Measurements from ENCODE around the gene PCBP3.

The PCBP3 gene

GRCh38 chr21:45898781-45899180 is 255.3 kb downstream of the PCBP3 start:
- DNase-seq = no peak

- no peak for DNase-seq
Observed at GRCh38 chr21:45899317-45900033, 255.9 kb downstream of the PCBP3 start.

- no peak for DNase-seq
Observed at GRCh38 chr21:45900034-45900868, 256.7 kb downstream of the PCBP3 start.

GRCh38 chr21:45901061-45901690 is 257.7 kb downstream of the PCBP3 start:
- no peak for DNase-seq

GRCh38 chr21:45902292-45902995 is 258.9 kb downstream of the PCBP3 start:
- DNase-seq = no peak

GRCh38 chr21:45905196-45905595 is 261.7 kb downstream of the PCBP3 start:
- no peak for DNase-seq

GRCh38 chr21:45906196-45906805 is 262.8 kb downstream of the PCBP3 start:
- no peak for DNase-seq

GRCh38 chr21:45906859-45907258 is 263.3 kb downstream of the PCBP3 start:
- no peak for DNase-seq

- no peak for DNase-seq
Observed at GRCh38 chr21:45908536-45909237, 265.2 kb downstream of the PCBP3 start.

GRCh38 chr21:45909238-45909988 is 265.9 kb downstream of the PCBP3 start:
- no peak for DNase-seq

GRCh38 chr21:45910155-45910547 is 266.6 kb downstream of the PCBP3 start:
- DNase-seq = no peak

GRCh38 chr21:45910548-45911221 is 267.2 kb downstream of the PCBP3 start:
- DNase-seq = no peak

GRCh38 chr21:45911806-45912325 is 268.3 kb downstream of the PCBP3 start:
- no peak for DNase-seq

GRCh38 chr21:45912611-45913417 is 269.3 kb downstream of the PCBP3 start:
- no peak for DNase-seq

- DNase-seq = no peak
Observed at GRCh38 chr21:45913418-45913765, 269.9 kb downstream of the PCBP3 start.

GRCh38 chr21:45913886-45914285 is 270.4 kb downstream of the PCBP3 start:
- DNase-seq = no peak

GRCh38 chr21:45914321-45914845 is 270.9 kb downstream of the PCBP3 start:
- no peak for DNase-seq

- no peak for DNase-seq
Observed at GRCh38 chr21:45916011-45916840, 272.7 kb downstream of the PCBP3 start.

Data from stimulated activated CD4-positive, alpha-beta T cell treated with anti-CD3 and anti-CD28 coated beads, Interleukin-12 subunit alpha, Interleukin-12 subunit beta, amount 100 ng/mL, for 4 hours (primary cell).